HEK293 (cell line): ENCODE results near the gene NCKAP1.
A peak's percentile ranks its signal among the peaks of the same experiment; 100 is the strongest.

Source experiments
- BCL11B ChIP-seq: fragments of 450-650 bp; formaldehyde crosslinking; IDR thresholded peaks from 2 replicates; pipeline ENCODE4 v1.5.1; 2016; ENCODE audit warnings: low read depth, missing biosample characterization, missing genetic modification characterization
- PRDM1 ChIP-seq: fragments of 450-650 bp; formaldehyde crosslinking; IDR thresholded peaks from 2 replicates; pipeline ENCODE4; 2016; ENCODE audit warnings: missing biosample characterization, missing genetic modification characterization
- PRDM2 ChIP-seq: fragments of 450-650 bp; formaldehyde crosslinking; IDR thresholded peaks from 2 replicates; pipeline ENCODE4 v1.5.1; 2016; ENCODE audit warnings: missing biosample characterization, missing genetic modification characterization, borderline replicate concordance
- REPIN1 ChIP-seq: fragments of 450-650 bp; formaldehyde crosslinking; IDR thresholded peaks from 2 replicates; pipeline ENCODE4 v1.5.1; 2017; ENCODE audit warnings: missing biosample characterization, missing genetic modification characterization, low read depth
- REST ChIP-seq: fragments of 450-650 bp; formaldehyde crosslinking; IDR thresholded peaks from 2 replicates; pipeline ENCODE4 v1.5.1; 2016; ENCODE audit warnings: missing biosample characterization, missing genetic modification characterization
- SP2 ChIP-seq: fragments of 450-650 bp; formaldehyde crosslinking; IDR thresholded peaks from 2 replicates; pipeline ENCODE4 v1.5.1; 2016; ENCODE audit warnings: missing biosample characterization, missing genetic modification characterization
- ZBTB21 ChIP-seq: fragments of 450-650 bp; formaldehyde crosslinking; IDR thresholded peaks from 2 replicates; pipeline ENCODE4 v1.5.1; 2017; ENCODE audit warnings: missing biosample characterization, missing genetic modification characterization
- ZNF114 ChIP-seq: fragments of 450-650 bp; formaldehyde crosslinking; IDR thresholded peaks from 2 replicates; pipeline ENCODE4 v1.5.0; 2017; ENCODE audit warnings: missing biosample characterization, missing genetic modification characterization
- ZNF121 ChIP-seq: fragments of 450-650 bp; formaldehyde crosslinking; IDR thresholded peaks from 2 replicates; pipeline ENCODE4 v1.5.1; 2016; ENCODE audit warnings: missing biosample characterization, missing genetic modification characterization
- ZNF214 ChIP-seq: fragments of 450-650 bp; formaldehyde crosslinking; IDR thresholded peaks from 2 replicates; pipeline ENCODE4 v1.5.1; 2017; ENCODE audit warnings: missing biosample characterization, mild to moderate bottlenecking, missing genetic modification characterization, borderline replicate concordance
- ZNF23 ChIP-seq: fragments of 450-650 bp; formaldehyde crosslinking; IDR thresholded peaks from 2 replicates; pipeline ENCODE4 v1.5.1; 2016; ENCODE audit warnings: missing biosample characterization, missing genetic modification characterization, borderline replicate concordance
- ZNF274 ChIP-seq, 2 experiments: fragments of 200-500 bp in 1 of 2; fragments of 450-650 bp in 1 of 2; sonication (Bioruptor generic) in 1 of 2; formaldehyde crosslinking in 1 of 2; IDR thresholded peaks; 2 replicates each; pipeline versions ENCODE4 v1.5.1 to v1.6.1; 2014 to 2016; ENCODE audit warnings: borderline replicate concordance in 1 of 2, inconsistent platforms in 1 of 2, low read length in 1 of 2, missing biosample characterization in 1 of 2, missing genetic modification characterization in 1 of 2
- ZNF302 ChIP-seq: fragments of 450-650 bp; formaldehyde crosslinking; IDR thresholded peaks from 2 replicates; pipeline ENCODE4 v1.5.1; 2016; ENCODE audit warnings: missing biosample characterization, missing genetic modification characterization, low read depth
- ZNF311 ChIP-seq: fragments of 450-650 bp; formaldehyde crosslinking; IDR thresholded peaks from 2 replicates; pipeline ENCODE4 v1.5.1; 2017; ENCODE audit warnings: missing biosample characterization, missing genetic modification characterization, borderline replicate concordance
- ZNF341 ChIP-seq: fragments of 450-650 bp; formaldehyde crosslinking; IDR thresholded peaks from 2 replicates; pipeline ENCODE4; 2016; ENCODE audit warnings: low read depth, missing biosample characterization, missing genetic modification characterization
- ZNF362 ChIP-seq: fragments of 450-650 bp; formaldehyde crosslinking; IDR thresholded peaks from 2 replicates; pipeline ENCODE4 v1.5.1; 2016; ENCODE audit warnings: missing biosample characterization, missing genetic modification characterization
- ZNF677 ChIP-seq: fragments of 450-650 bp; IDR thresholded peaks from 2 replicates; pipeline ENCODE4 v1.5.0; 2018; ENCODE audit warnings: missing biosample characterization, mild to moderate bottlenecking, missing genetic modification characterization, moderate library complexity
- ZNF76 ChIP-seq: fragments of 450-650 bp; formaldehyde crosslinking; IDR thresholded peaks from 2 replicates; pipeline ENCODE4; 2016; ENCODE audit warnings: low read depth, missing biosample characterization, missing genetic modification characterization, borderline replicate concordance
- ZNF768 ChIP-seq: fragments of 450-650 bp; formaldehyde crosslinking; IDR thresholded peaks from 2 replicates; pipeline ENCODE4 v1.5.1; 2018; ENCODE audit warnings: missing biosample characterization, mild to moderate bottlenecking, missing genetic modification characterization
- ZNF777 ChIP-seq: fragments of 450-650 bp; formaldehyde crosslinking; IDR thresholded peaks from 2 replicates; pipeline ENCODE4 v1.5.1; 2017; ENCODE audit warnings: missing biosample characterization, missing genetic modification characterization, borderline replicate concordance
- ZNF792 ChIP-seq: fragments of 450-650 bp; formaldehyde crosslinking; IDR thresholded peaks from 2 replicates; pipeline ENCODE4 v1.5.1; 2016; ENCODE audit warnings: missing biosample characterization, missing genetic modification characterization
- ZNF843 ChIP-seq: fragments of 450-650 bp; formaldehyde crosslinking; IDR thresholded peaks from 2 replicates; pipeline ENCODE4 v1.5.1; 2016; ENCODE audit warnings: missing biosample characterization, missing genetic modification characterization
- ZSCAN4 ChIP-seq: fragments of 450-650 bp; formaldehyde crosslinking; IDR thresholded peaks from 2 replicates; pipeline ENCODE4 v1.5.1; 2017; ENCODE audit warnings: missing biosample characterization, missing genetic modification characterization

Gene NCKAP1

GRCh38 chr2:183038341-183039300, at the start of gene NCKAP1 (continued):
- TF ChIP-seq ZNF777 (tag by site-specific recombination): no peak
- TF ChIP-seq PRDM2 (tag by site-specific recombination): no peak
- TF ChIP-seq ZNF311 (tag by site-specific recombination): no peak
- no peak for TF ChIP-seq ZNF114 (tag by site-specific recombination)
- TF ChIP-seq ZNF214 (tag by site-specific recombination): no peak
- TF ChIP-seq SP2 (tag by site-specific recombination): no peak
- TF ChIP-seq ZNF792 (tag by site-specific recombination): no peak
- TF ChIP-seq ZNF341 (tag by site-specific recombination): peak; percentile 57
- TF ChIP-seq PRDM1 (tag by site-specific recombination): no peak
- TF ChIP-seq ZNF768 (tag by site-specific recombination): no peak
- TF ChIP-seq ZSCAN4 (tag by site-specific recombination): no peak
- TF ChIP-seq REPIN1 (tag by site-specific recombination): no peak
- TF ChIP-seq ZNF76 (tag by site-specific recombination): no peak
- no peak for TF ChIP-seq ZBTB21 (tag by site-specific recombination)
- TF ChIP-seq ZNF362 (tag by site-specific recombination): no peak
- no peak for TF ChIP-seq ZNF121
- TF ChIP-seq ZNF843 (tag by site-specific recombination): no peak
- no peak for TF ChIP-seq REST (tag by site-specific recombination)
- TF ChIP-seq BCL11B (tag by site-specific recombination): no peak
- no peak for TF ChIP-seq ZNF274 (IDR thresholded peaks at IDR 0.05; ENCODE audit: low read length)
- TF ChIP-seq ZNF274 (tag by site-specific recombination; IDR thresholded peaks at IDR 0.05; ENCODE audit: borderline replicate concordance): no peak
- no peak for TF ChIP-seq ZNF23 (tag by site-specific recombination)
- no peak for TF ChIP-seq ZNF302 (tag by site-specific recombination)
- TF ChIP-seq ZNF677 (tag by site-specific recombination): no peak
